ENCODE data around the gene TCOF1.
A peak's percentile ranks its signal among the peaks of the same experiment; 100 is the strongest.
"Not testable (repeated sequence)": the region's sequence is repeated elsewhere in the genome, so short reads cannot be mapped to it uniquely, and the experiment has no call there.

The TCOF1 gene

GRCh38 chr5:150406103-150406722 is 48.7 kb downstream of the TCOF1 start:
- no peak for DNase-seq

GRCh38 chr5:150406723-150407095 is 49.2 kb downstream of the TCOF1 start:
- DNase-seq, result no peak

- no peak for DNase-seq
Measured at GRCh38 chr5:150407096-150407720, 49.7 kb downstream of the TCOF1 start.

- DNase-seq, result no peak
Measured at GRCh38 chr5:150408231-150408943, 50.9 kb downstream of the TCOF1 start.

GRCh38 chr5:150409638-150410523 is 52.4 kb downstream of the TCOF1 start:
- peak; percentile 83 for DNase-seq

- peak; percentile 65 for DNase-seq
Measured at GRCh38 chr5:150410524-150411244, 53.2 kb downstream of the TCOF1 start.

- DNase-seq, result peak; percentile 80
Measured at GRCh38 chr5:150411245-150411979, 53.9 kb downstream of the TCOF1 start.

GRCh38 chr5:150412319-150413175 is 55.0 kb downstream of the TCOF1 start, which contains the start of gene CD74:
Gene CD74, minus strand, starts transcription at chr5:150412910. Its CDS starts 161 bp downstream, at chr5:150412749.
- peak; percentile 98 for DNase-seq

GRCh38 chr5:150413176-150413901 is 55.8 kb downstream of the TCOF1 start:
- DNase-seq, result no peak

GRCh38 chr5:150413902-150414790 is 56.6 kb downstream of the TCOF1 start:
- DNase-seq, result not testable (repeated sequence)

GRCh38 chr5:150419630-150420270 is 62.3 kb downstream of the TCOF1 start:
- DNase-seq, result no peak

- DNase-seq, result no peak
Measured at GRCh38 chr5:150422075-150422474, 64.6 kb downstream of the TCOF1 start.

GRCh38 chr5:150422758-150423157 is 65.3 kb downstream of the TCOF1 start:
- no peak for DNase-seq

GRCh38 chr5:150426165-150426564 is 68.7 kb downstream of the TCOF1 start:
- DNase-seq, result not testable (repeated sequence)

- no peak for DNase-seq
Measured at GRCh38 chr5:150428106-150428876, 70.8 kb downstream of the TCOF1 start.

- no peak for DNase-seq
Measured at GRCh38 chr5:150428978-150429377, 71.5 kb downstream of the TCOF1 start.

- DNase-seq, result no peak
Measured at GRCh38 chr5:150429410-150429873, 71.9 kb downstream of the TCOF1 start.

Measured in activated CD4-positive, alpha-beta T cell treated with anti-CD3 and anti-CD28 coated beads, Interleukin-2, amount 50 U/mL, for 16 hours (primary cell).